Ishikawa (cell line): ENCODE data around the gene GOLGA6L2.

Experiments
- CEBPB ChIP-seq: IDR thresholded peaks from 2 replicates; pipeline ENCODE4 v1.6.1; 2012
- CREB1 ChIP-seq: IDR thresholded peaks from 2 replicates; pipeline ENCODE4 v1.6.1; 2012; ENCODE audit warnings: low read depth
- EGR1 ChIP-seq: IDR thresholded peaks from 2 replicates; pipeline ENCODE4 v1.6.1; 2012
- EP300 ChIP-seq: IDR thresholded peaks from 2 replicates; pipeline ENCODE4 v1.6.1; 2012; ENCODE audit warnings: borderline replicate concordance
- FOXM1 ChIP-seq: IDR thresholded peaks from 2 replicates; pipeline ENCODE4 v1.6.1; 2012; ENCODE audit warnings: low read depth, borderline replicate concordance
- MAX ChIP-seq: IDR thresholded peaks from 2 replicates; pipeline ENCODE4 v1.6.1; 2012
- NFIC ChIP-seq: IDR thresholded peaks from 2 replicates; pipeline ENCODE4 v1.6.1; 2012
- RAD21 ChIP-seq: IDR thresholded peaks from 2 replicates; pipeline ENCODE4 v1.6.1; 2012; ENCODE audit warnings: low read depth
- REST ChIP-seq: IDR thresholded peaks from 2 replicates; pipeline ENCODE4 v1.6.1; 2012; ENCODE audit warnings: low read depth, mild to moderate bottlenecking
- TAF1 ChIP-seq: IDR thresholded peaks from 2 replicates; pipeline ENCODE4 v1.6.1; 2012; ENCODE audit warnings: low read depth, mild to moderate bottlenecking
- TCF12 ChIP-seq: IDR thresholded peaks from 2 replicates; pipeline ENCODE4 v1.6.1; 2012; ENCODE audit warnings: low read depth
- TEAD4 ChIP-seq: IDR thresholded peaks from 2 replicates; pipeline ENCODE4 v1.6.1; 2012
- USF1 ChIP-seq: IDR thresholded peaks from 2 replicates; pipeline ENCODE4 v1.6.1; 2012
- YY1 ChIP-seq: IDR thresholded peaks from 2 replicates; pipeline ENCODE4 v1.6.1; 2012; ENCODE audit warnings: low read depth
- ZBTB7A ChIP-seq: IDR thresholded peaks from 2 replicates; pipeline ENCODE4 v1.6.1; 2012; ENCODE audit warnings: low read depth

The GOLGA6L2 gene

GRCh38 chr15:23467110-23467600 is 20.1 kb upstream of the GOLGA6L2 start:
- TF ChIP-seq ZBTB7A (no peak), RAD21 (peak; percentile 49)

- TF ChIP-seq TAF1 (no peak), TCF12 (no peak), USF1 (no peak), CREB1 (no peak), NFIC (no peak), FOXM1 (no peak), EP300 (no peak), MAX (no peak), TEAD4 (no peak), CEBPB (no peak), EGR1 (no peak)
Measured at GRCh38 chr15:23457890-23458289, 10.8 kb upstream of the GOLGA6L2 start.

- no peak for TF ChIP-seq EGR1
- no peak for TF ChIP-seq RAD21
- TF ChIP-seq TEAD4, result no peak
- TF ChIP-seq TCF12, result no peak
- no peak for TF ChIP-seq CEBPB
- no peak for TF ChIP-seq YY1
- TF ChIP-seq CREB1, result no peak
Measured at GRCh38 chr15:23446215-23447106, 582 bp downstream of the GOLGA6L2 start.

- TF ChIP-seq NFIC, result no peak
- no peak for TF ChIP-seq CEBPB
- TF ChIP-seq MAX, result no peak
- TF ChIP-seq EP300, result no peak
- TF ChIP-seq USF1, result no peak
- TF ChIP-seq CREB1, result no peak
- TF ChIP-seq FOXM1, result no peak
- no peak for TF ChIP-seq YY1
- no peak for TF ChIP-seq RAD21
- no peak for TF ChIP-seq TCF12
- TF ChIP-seq ZBTB7A, result no peak
- TF ChIP-seq EGR1, result no peak
- no peak for TF ChIP-seq TEAD4
- no peak for TF ChIP-seq REST
- no peak for TF ChIP-seq TAF1
Measured at GRCh38 chr15:23444269-23444668, 2.8 kb downstream of the GOLGA6L2 start.

GRCh38 chr15:23441204-23441603 is 5.8 kb downstream of the GOLGA6L2 start:
- TF ChIP-seq EGR1 (no peak), TAF1 (no peak), YY1 (no peak), CEBPB (no peak), FOXM1 (no peak), RAD21 (no peak), REST (no peak), EP300 (no peak), TEAD4 (no peak), TCF12 (no peak), ZBTB7A (no peak)

- TF ChIP-seq USF1 (no peak), TAF1 (no peak), RAD21 (no peak), EGR1 (no peak), EP300 (no peak), TCF12 (no peak), CEBPB (no peak), TEAD4 (no peak), MAX (no peak), CREB1 (no peak), YY1 (no peak), NFIC (no peak), ZBTB7A (no peak), FOXM1 (no peak), REST (no peak)
Measured at GRCh38 chr15:23440596-23440995, 6.4 kb downstream of the GOLGA6L2 start.
